Body of pancreas (tissue), 4 donors: ENCODE measurements around the gene TAP2. TPM values are rescaled to one million over a fixed set of nuclear protein-coding genes. Genes with fewer than 3 reads are reported as not detected.
"Not testable (repeated sequence)": the region's sequence is repeated elsewhere in the genome, so short reads cannot be mapped to it uniquely, and the experiment has no call there.

ENCODE experiments used
- ATAC-seq: fragments of 150-250 bp; one replicate; pipeline ENCODE4 v1.9.1; 2016
- DNase-seq, 4 donors: peaks; one replicate each; pipeline ENCODE4 v3.0.0-alpha.2; 2019
- H3K27ac ChIP-seq, 4 donors: fragments of 200-600 bp; sonication (generic); 1 replicate in 3 of 4; 2 replicates in 1 of 4; pipeline versions ENCODE4 v1.5.1 to v1.6.1; 2016 to 2019; ENCODE audit warnings: mild to moderate bottlenecking in 1 of 4, mixed read lengths in 1 of 4, moderate library complexity in 1 of 4
- H3K27me3 ChIP-seq, 2 donors: fragments of 200-600 bp; sonication (generic); one replicate each; pipeline ENCODE4 v1.6.0; 2016; ENCODE audit warnings: mild to moderate bottlenecking in 1 of 2
- H3K36me3 ChIP-seq, 2 donors: fragments of 200-600 bp; sonication (generic); replicated peaks in 1 of 2; 2 replicates each; pipeline ENCODE4 v1.5.1; 2016; ENCODE audit warnings: low read depth in 2 of 2; ENCODE audit not compliant: insufficient read depth in 1 of 2
- H3K4me1 ChIP-seq: fragments of 200-600 bp; sonication (generic); one replicate; pipeline ENCODE4 v1.6.0; 2016
- H3K4me3 ChIP-seq, 2 donors: fragments of 200-600 bp; sonication (generic); 1 replicate in 1 of 2; 2 replicates in 1 of 2; pipeline ENCODE4 v1.5.1; 2016 to 2019
- H3K9me3 ChIP-seq, 3 donors: fragments of 200-600 bp; sonication (generic); 1 replicate in 2 of 3; 2 replicates in 1 of 3; pipeline ENCODE4 v1.5.1; 2016
- POLR2A ChIP-seq, 3 donors: fragments of 450-650 bp; IDR thresholded peaks; one replicate each; pipeline ENCODE4 v1.6.1; 2016; ENCODE audit warnings: antibody characterized with exemption in 3 of 3, mild to moderate bottlenecking in 2 of 3
- WGBS, 2 donors: methylation state at CpG; one replicate each; pipeline ENCODE4 v1.1.5; 2017; 5-methylcytosine and 5-hydroxymethylcytosine counted together
- intact Hi-C: fragments of 100-400 bp; cut with DNase I; formaldehyde crosslinking; loops from one replicate; pipeline ENCODE4 v1.15.1; 2023
- total RNA-seq, 2 donors: library from RNA; depleted of rRNA; stranded (reverse); fragments of >200 nt; gene quantifications; one replicate each; pipeline ENCODE4 v1.1.0, GENCODE V29; 2016
- TF ChIP-seq, protein P1 (sequence below), 7 experiments: fragments of 450-650 bp in 4 of 7; fragments of 200-600 bp in 3 of 7; sonication (generic) in 3 of 7; IDR thresholded peaks; one replicate each; pipeline ENCODE4 v1.5.1; 2016 to 2019; ENCODE audit warnings: antibody characterized with exemption in 7 of 7

Gene TAP2
- total RNA-seq, 2 donors from 2014 or later = 5.2 to 13.8 TPM

DNA sequence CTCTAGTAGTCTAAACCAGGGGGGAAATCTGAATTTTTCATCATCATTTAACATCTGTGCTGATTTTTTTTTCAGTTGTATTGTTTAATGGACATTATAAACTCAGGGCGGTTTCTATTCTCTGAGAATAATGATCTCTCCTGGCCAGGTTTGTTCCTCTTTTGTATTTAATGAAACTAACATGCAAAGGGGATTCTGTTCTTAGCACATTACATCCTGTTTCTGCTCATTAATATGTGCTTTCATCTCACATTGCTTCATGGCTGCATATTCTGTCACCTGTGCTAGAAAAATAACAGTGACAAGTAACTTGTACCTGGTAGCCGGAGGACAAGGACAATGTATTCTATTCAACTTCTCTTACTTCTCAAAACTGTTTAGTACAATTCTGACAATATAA lies 22.5 kb downstream of the TAP2 start:
- no peak for DNase-seq
- no peaks in the 10 kb centered on the region for H3K27me3 ChIP-seq
- WGBS, 2 donors = 80 to 81% methylated on average over 2 of the region's 2 CpGs
- intact Hi-C loops = no loop called here
- no peak for TF ChIP-seq POLR2A (IDR thresholded peaks at IDR 0.05)
- TF ChIP-seq, protein P1, sequence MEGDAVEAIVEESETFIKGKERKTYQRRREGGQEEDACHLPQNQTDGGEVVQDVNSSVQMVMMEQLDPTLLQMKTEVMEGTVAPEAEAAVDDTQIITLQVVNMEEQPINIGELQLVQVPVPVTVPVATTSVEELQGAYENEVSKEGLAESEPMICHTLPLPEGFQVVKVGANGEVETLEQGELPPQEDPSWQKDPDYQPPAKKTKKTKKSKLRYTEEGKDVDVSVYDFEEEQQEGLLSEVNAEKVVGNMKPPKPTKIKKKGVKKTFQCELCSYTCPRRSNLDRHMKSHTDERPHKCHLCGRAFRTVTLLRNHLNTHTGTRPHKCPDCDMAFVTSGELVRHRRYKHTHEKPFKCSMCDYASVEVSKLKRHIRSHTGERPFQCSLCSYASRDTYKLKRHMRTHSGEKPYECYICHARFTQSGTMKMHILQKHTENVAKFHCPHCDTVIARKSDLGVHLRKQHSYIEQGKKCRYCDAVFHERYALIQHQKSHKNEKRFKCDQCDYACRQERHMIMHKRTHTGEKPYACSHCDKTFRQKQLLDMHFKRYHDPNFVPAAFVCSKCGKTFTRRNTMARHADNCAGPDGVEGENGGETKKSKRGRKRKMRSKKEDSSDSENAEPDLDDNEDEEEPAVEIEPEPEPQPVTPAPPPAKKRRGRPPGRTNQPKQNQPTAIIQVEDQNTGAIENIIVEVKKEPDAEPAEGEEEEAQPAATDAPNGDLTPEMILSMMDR (IDR thresholded peaks at IDR 0.05) = no peak
- H3K4me3 ChIP-seq = no peak overlapping the region
- H3K9me3 ChIP-seq = no peaks in the 10 kb centered on the region
- H3K27ac ChIP-seq = no peak overlapping the region
- H3K36me3 ChIP-seq = no peaks in the 10 kb centered on the region
- ATAC-seq = no peak
- no peaks in the 10 kb centered on the region for H3K4me1 ChIP-seq

DNA sequence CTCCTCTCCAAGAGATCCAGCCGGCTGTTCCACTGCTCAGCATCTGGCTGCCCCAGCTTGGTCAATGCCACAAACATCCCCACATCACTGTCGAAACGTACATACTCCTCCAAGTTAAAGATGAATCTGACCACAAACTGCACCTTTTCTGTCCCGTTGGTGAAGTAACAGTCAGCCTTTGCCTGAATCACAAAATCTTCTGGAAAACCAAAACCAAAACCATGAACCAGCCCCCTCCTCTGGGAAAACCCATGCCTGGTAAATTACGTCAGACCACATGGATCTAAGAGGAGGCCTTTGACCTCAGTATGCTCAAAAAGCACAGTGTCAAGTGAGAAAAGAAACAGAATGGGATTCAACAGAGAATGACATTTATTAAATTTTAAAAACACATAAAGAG lies 23.4 kb downstream of the TAP2 start:
- Histone ChIP-seq H3K4me3 (no peak overlapping the region), H3K27me3 (no peaks in the 10 kb centered on the region), H3K4me1 (no peaks in the 10 kb centered on the region), H3K9me3 (no peaks in the 10 kb centered on the region), H3K36me3 (no peaks in the 10 kb centered on the region), H3K27ac (no peak overlapping the region)
- TF ChIP-seq, protein P1 (IDR thresholded peaks at IDR 0.05) = no peak
- TF ChIP-seq POLR2A (IDR thresholded peaks at IDR 0.05) = no peak
- ATAC-seq = peak; percentile 50
- whole genome bisulfite sequencing, 2 donors = 67 to 71% methylated on average over 5 of the region's 5 CpGs
- intact Hi-C loops = no loop called here
- peak in 1 of 4 donors; percentile 14 for DNase-seq

DNA sequence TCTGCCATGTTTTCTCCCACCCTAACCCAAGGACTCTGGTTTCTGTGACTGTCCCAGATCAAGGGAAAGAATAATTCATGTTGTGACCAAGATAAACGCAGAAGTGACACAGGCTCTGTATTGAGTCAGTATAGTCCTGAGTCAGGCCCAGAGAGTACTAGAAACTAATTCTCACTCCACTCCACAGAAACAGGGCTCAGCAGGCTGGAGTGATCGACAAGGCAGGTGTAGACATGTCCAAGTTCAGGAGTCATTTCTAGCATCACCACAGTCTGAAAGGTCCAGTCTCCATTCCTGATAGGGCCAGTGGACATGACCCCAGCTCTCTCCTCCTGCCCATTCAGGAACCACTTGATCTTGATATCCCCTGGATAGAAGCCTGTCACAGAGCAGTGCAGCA lies 24.4 kb downstream of the TAP2 start:
- 77 to 80% methylated on average over 2 of the region's 2 CpGs for WGBS, 2 donors
- TF ChIP-seq, protein P1 (IDR thresholded peaks at IDR 0.05) = no peak
- TF ChIP-seq POLR2A (IDR thresholded peaks at IDR 0.05) = no peak
- Histone ChIP-seq H3K4me1 (no peaks in the 10 kb centered on the region), H3K4me3 (no peak overlapping the region), H3K9me3 (no peaks in the 10 kb centered on the region), H3K27ac (no peak overlapping the region), H3K36me3 (no peaks in the 10 kb centered on the region), H3K27me3 (no peaks in the 10 kb centered on the region)
- ATAC-seq = no peak
- DNase-seq = no peak
- intact Hi-C loops = no loop called here

DNA sequence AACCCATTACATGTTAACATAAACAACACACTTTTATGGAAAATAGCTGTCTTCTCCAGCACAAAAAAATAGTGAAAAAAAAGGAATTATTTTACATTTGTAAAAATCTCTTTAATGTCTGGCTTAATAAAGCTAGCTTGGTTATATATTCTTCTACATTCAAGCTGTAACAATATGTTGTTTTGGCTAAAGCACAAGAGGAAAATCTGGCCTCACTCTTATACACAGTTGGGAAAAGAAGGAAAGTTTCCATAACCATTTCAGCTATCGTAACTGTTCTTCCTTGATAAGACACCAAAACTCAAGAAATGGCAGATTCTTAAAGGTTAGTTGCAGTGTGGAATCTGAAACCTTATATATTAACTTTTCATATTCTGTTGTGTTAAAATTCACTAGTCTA lies 29.4 kb downstream of the TAP2 start:
- ATAC-seq = no peak
- H3K27ac ChIP-seq = no peak overlapping the region
- H3K4me1 ChIP-seq = no peaks in the 10 kb centered on the region
- H3K4me3 ChIP-seq = no peak overlapping the region
- 0% methylated on average over 1 of the region's 1 CpG for WGBS, 2 donors
- no peaks in the 10 kb centered on the region for H3K36me3 ChIP-seq
- H3K27me3 ChIP-seq = no peaks in the 10 kb centered on the region
- intact Hi-C loops = no loop called here
- no peaks in the 10 kb centered on the region for H3K9me3 ChIP-seq
- DNase-seq = no peak
- TF ChIP-seq POLR2A (IDR thresholded peaks at IDR 0.05) = no peak
- TF ChIP-seq, protein P1 (IDR thresholded peaks at IDR 0.05) = no peak

DNA sequence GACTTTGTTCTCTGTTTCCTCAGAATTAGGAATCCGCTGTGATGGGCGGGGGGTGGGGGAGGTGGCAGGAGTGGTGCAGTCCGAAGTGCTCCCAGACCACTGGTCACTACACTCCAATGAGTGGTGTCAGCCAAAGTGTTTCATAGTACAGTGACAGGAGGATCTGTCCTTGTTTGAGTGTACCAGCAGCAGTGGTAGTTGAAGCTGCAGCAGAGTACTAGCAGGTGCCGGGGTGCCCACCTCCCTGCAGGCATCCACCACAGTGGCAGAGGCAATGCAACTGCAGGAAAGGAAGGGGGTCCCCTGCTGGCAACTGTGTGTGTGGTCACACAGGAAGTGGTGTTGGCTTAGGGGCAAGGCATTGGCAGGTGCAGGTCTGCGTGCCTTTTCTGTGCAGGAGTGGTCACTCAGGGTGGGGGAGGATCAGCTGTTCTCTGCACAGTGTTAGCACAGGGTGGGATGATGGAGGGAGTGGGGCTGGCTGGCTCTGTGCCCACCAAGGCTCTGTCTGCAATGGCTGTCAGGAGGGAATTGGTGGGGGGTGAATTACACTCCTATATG lies 31.4 kb downstream of the TAP2 start:
- ATAC-seq = no peak
- 76 to 77% methylated on average over 5 of the region's 5 CpGs for WGBS, 2 donors
- Histone ChIP-seq H3K36me3 (no peaks in the 10 kb centered on the region), H3K27ac (no peak overlapping the region), H3K27me3 (no peaks in the 10 kb centered on the region), H3K9me3 (no peaks in the 10 kb centered on the region), H3K4me3 (no peak overlapping the region), H3K4me1 (no peaks in the 10 kb centered on the region)
- TF ChIP-seq, protein P1 (IDR thresholded peaks at IDR 0.05) = no peak
- no peak for TF ChIP-seq POLR2A (IDR thresholded peaks at IDR 0.05)
- intact Hi-C loops = no loop called here
- DNase-seq = no peak

DNA sequence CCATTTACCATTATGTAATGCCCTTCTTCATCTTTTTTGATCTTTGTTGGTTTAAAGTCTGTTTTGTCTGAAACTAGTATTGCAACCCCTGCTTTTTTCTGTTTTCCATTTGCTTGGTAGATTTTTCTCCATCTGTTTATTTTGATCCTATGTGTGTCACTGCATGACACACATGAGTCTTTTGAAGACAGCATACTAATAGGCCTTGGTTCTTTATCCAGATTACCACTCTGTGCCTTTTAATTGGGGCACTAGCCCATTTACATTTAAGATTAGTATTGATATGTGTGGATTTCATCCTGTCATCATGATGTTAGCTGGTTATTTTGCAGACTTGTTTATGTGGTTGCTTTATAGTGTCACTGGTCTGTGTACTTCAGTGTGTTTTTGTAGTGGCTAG lies 33.1 kb downstream of the TAP2 start:
- H3K36me3 ChIP-seq, DNase-seq, H3K4me3 ChIP-seq, H3K4me1 ChIP-seq, H3K27me3 ChIP-seq, H3K27ac ChIP-seq, intact Hi-C loops, H3K9me3 ChIP-seq, ATAC-seq: not testable (repeated sequence)
